Tibial nerve (tissue), 3 donors: ENCODE results near the gene ADI1.
"Not testable (repeated sequence)": the region's sequence is repeated elsewhere in the genome, so short reads cannot be mapped to it uniquely, and the experiment has no call there.

Experiments used
- CTCF ChIP-seq, 5 experiments: fragments of 200-600 bp in 3 of 5; fragments of 450-650 bp in 2 of 5; sonication (generic) in 3 of 5; IDR thresholded peaks; one replicate each; pipeline ENCODE4 v1.5.1; 2016 to 2019; ENCODE audit warnings: antibody characterized with exemption in 5 of 5, mild to moderate bottlenecking in 3 of 5, moderate library complexity in 2 of 5
- POLR2A ChIP-seq, 2 donors: fragments of 450-650 bp; IDR thresholded peaks; one replicate each; pipeline ENCODE4 v1.6.1; 2017; ENCODE audit warnings: antibody characterized with exemption in 2 of 2, mild to moderate bottlenecking in 2 of 2, moderate library complexity in 2 of 2

GRCh38 chr2:3448441-3448911 lies 70.9 kb downstream of the ADI1 start:
- TF ChIP-seq POLR2A, CTCF (IDR thresholded peaks at IDR 0.05): not testable (repeated sequence)
